Stimulated activated CD4-positive, alpha-beta T cell treated with anti-CD3 and anti-CD28 coated beads, Interleukin-12 subunit alpha, Interleukin-12 subunit beta, amount 100 ng/mL, for 48 hours (primary cell): ENCODE measurements around the gene COL9A3.
A peak's percentile ranks its signal among the peaks of the same experiment; 100 is the strongest.

Experiments
- DNase-seq, 3 donors: peaks; one replicate each; pipeline ENCODE4 v3.0.0-alpha.2; 2020; ENCODE audit warnings: low read depth in 2 of 3, low spot score in 1 of 3

COL9A3 gene

DNA sequence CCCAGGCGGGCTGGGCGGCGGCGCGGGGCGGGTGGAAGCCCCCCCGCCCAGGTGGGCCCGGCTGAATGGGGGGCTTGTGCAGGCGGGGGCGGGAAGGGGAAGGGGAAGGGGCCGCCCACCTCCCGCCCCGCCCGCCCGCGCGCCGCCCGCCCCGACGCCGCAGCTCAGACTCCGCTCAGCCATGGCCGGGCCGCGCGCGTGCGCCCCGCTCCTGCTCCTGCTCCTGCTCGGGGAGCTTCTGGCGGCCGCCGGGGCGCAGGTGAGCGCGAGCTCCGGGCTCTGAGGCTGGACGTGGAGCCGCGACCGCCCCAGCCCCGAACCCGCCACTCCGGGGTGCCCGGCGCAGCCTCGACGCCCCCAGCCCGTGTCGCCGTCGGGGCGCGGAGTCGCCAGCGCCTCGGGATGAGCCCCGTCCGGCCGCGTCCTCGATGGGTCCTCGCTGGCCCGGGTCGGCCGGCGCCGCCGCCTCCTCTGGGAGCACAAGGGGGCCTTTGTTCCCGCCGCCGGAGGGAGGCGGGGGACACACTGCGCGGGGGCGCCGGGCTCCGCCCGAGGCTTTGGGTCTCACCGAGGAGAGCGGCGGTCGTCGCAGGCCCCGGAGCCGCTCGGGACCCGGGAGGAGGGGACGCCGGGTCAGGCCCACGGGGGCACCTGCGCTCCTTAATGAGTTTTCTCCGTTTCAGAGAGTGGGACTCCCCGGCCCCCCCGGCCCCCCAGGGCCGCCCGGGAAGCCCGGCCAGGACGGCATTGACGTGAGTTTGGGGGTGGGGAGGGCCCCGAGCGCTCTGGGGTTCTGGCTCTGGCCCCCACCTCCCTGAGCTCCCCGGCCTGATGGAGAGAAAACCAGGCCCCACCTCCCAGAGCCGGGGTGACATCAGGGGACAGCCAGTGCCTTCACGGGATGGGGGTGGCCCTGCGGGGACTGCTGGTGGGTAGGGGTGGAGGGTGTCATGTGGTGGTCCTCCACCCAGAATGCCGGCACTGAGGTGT is at the start of gene COL9A3:
COL9A3 (plus strand) TSS at position 167 of the 990 bp plus-strand sequence; CDS start at position 182, 15 bp downstream.
- DNase-seq = no peak

DNA sequence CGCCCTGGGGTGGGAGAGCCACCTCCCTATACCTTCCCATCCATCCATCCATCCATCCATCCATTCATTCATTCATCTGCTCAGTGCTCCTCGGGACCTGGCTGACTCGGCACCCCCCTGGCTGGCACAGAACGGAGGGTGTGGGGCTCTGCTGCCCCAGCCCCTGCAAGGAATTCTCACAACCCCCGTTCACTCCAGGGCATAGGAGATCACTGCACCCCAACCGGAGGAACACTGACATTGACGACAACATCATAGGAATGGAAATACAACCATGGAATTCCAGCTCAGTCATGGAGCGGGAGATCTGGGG is 48.7 kb upstream of the COL9A3 start:
- DNase-seq = no peak

DNA sequence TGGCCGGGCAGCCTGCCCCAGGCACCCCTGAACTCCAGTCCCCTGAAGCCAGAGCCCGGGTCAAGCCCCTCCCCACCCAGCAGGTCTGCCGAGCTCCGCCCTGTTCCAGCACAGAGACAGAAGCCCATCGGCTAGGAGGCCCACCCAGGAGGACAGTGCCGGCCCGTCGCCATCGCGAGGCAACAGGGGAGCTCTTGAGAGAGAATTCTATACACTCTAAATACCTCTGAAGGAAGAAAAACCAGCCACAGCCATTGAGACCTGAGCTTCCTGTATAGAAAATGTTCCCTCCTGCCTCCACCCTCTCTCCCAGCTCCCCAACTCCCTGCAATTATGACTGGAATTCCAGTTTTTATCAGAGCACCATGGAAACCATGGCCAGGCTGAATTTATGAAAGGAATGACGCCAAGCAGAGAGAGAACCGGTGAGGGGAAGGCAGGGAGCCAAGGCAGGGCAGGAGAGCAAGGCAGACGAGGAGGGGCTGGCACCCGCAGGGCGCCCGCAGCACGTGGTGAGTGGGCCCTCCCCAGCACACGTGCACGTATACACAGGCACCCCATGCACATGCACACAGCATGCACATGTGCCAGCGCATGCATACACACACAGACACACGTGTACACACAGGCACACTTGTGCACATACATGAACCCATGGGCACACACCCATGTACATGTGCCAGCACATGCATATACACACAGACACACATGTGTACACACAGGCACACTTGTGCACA is 48.1 kb upstream of the COL9A3 start:
- DNase-seq = no peak

DNA sequence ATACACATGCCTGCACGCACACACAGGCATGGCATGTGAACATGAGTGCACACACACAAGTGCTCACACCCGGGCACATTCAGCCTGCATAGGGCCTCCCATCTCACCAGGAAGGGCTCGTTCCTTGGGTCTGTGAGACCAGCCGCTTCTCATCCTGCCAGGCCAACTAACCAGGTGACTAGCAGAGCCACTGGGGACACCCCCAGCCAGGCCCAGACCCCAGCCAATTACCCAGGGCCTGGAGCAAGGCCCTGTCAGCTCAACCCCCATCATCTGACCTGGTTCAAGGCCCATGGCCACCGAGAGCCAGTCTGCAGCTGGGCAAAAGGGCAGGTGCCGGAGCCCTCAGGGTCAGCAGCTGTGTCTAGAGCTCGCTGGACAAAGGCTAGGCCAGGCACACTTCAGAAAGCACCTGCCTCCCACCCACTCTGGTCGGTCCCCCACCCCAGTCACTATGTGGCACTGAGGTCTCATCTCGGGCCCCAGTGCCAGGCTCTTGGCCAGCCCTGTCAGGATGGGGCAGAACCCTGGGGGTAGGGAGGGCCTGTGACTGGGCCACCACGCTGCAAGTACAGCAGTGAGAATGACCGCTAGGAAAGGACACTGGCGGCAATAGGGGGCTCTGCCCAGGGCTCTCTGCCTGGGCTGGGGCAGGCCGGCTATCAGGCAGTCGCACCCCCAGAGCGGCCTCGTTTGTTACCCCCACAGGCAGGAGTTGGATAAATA is 47.3 kb upstream of the COL9A3 start:
- DNase-seq = no peak

DNA sequence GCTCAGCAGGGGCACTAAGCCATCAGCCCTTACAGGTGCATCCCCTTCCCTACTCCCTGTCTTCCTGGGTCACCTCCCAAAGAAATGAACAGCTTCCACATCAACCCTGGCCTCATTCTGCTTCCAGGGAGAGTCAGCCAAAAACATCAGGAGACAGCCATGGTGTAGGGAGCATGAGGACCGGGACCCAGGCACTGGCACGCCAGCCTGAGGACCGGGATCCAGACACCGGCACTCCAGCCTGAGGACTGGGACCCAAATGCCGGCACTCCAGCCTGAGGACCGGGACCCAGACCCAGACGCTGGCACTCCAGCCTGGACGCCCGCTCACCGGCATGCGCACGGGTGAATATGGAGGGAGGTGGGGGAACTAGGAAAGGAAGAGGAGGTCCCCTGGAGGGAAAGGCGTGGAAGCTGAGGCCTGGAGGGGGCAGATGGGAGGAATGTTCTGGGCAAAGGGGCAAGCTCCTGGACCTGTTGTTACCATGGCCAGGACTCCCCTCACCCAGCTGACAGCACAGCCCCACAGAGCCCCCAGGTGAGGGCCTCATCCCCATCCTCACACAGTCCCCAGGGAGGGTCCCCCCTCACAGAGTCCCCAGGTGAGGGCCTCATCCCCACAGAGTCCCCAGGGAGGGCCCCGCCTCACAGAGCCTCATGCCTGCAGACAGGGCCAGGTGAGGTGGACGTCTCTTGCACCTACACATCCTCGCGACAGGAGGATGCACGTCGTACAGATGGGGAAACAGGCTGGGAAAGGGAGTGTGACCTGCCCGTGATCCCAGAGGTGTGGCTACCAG is 46.5 kb upstream of the COL9A3 start:
- no peak for DNase-seq

DNA sequence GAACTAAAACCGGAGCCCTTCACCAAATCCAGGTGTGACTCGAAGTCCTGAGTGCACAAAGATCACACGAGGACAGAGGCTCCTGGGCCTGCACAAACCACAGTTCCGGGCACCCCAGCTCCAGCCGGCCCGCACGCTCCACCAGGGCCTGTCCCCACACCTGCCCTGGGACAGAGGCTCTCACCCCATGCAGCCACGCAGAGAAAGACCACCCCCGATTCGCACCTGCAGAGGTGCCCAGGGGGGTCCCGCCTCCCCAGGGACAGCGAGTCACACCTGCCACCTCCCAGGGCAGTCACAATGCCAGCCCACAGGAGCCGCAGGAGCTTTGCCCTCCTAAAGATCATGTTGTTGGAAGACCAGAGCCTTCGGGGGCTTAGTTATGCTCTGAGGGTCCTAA is 45.9 kb upstream of the COL9A3 start:
- DNase-seq = no peak

DNA sequence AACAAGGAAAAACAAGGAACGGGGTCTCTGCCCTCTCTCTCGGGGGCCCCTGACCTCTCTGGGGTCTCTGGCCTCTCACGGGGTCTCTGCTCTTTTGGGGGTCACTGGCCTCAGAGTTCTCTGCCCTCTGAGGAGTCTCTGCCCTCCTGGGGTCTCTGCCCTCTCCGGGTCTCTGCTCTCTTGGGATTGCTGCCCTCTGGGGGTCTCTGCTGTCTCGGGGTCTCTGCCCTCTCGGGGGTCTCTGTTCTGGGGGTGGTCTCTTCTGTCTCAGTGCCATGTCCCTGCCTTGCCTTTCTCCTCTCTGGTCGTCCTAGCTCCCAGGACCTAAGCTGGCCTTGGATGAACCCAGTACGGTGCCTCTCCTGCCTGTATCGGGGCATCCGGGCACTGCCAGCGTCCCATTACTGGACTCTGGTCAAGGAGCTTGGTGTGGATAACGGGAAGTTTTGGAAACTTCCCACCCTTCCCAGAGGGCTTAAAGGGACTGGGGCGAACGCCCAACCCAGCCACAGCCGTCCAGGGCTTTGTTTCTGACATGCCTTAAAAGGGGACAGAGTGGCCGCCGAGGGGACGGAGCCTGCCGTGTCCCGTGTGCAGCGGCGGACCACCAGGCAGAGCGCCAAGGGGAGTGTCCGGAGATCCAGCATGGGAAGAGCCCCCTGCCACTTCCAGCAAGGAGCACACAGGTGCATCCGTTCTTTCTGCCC is 45.3 kb upstream of the COL9A3 start:
- no peak for DNase-seq

DNA sequence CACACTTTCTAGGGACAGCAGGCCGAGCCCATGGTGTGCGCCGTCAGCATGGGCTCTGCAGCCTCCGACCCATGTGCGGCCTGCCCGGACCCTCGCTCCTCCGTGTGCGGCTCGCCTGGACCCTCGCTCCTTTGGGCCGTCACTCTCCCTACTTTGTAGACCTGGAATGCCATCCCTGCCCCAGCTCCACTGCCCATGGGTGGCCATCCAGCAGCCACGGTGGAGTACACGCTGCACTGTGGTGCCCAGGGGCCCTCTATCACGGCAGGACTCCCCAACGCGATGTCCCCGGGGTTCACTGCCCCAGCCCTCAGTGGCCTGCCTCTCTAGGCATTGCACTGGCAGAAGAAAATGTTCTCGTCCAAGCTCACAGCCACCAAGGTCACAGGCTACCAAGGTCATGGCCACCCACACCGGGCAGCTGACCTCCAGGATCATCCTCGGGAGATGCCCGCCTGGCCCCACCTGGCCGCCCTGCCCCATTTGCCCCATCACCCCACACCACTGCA is 44.7 kb upstream of the COL9A3 start:
- DNase-seq = no peak

DNA sequence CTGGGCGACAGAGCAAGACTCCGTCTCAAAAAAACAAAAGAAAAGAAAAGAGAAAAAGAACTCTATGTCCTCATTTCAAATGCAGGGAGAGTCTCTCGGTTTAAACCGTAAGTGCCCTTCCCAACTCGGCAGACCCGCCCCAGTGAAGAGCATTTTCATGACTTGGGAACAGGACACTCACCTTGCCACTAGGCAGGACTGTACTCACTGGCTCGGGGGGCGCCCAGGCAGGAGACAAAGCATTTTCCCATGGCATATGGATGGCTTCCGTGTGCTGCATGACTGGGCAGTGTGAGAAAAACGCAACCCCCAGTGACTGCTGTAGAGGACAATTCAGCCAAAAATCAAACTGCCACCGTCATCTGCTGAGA is 44.2 kb upstream of the COL9A3 start:
- DNase-seq = no peak

DNA sequence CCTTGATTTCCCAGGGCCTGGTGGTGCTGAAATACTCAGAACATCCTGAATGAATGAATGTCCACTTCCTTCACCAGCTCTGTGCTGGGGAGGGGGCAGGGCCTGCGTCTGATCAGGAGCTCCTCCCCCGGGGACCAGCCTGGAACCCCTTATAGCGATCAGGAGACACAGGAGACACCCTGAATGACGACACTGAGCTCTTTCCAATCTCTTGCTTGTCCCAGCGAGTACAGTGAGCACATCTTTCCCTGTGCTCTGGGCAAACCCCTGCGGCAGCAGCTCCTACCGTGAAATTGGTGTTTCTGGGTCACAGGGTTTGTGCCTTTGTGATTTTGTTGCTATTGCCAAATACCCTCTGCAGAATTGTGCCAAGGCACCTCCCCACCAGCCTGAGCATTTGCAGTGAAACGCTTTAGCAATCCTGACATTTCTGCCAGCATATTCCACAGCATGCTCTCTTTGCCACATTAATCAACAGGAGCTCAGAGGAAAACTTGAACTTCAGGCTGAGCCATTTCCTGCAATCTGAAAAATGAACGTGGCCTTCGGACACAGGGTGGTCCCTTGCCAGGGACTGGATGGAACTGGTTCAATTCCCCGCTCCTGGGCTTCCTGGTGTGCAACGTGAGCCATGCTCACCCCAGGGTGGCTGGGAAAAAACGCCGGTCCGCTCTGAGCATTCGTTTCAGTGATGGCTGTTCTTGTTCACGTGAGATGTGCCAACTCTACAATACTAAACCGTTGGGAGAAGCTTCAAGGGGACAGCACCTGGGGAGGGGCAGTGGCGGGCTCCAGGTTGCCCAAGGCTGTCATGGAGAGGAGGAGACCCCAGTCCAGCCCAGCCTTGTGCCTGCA is 43.6 kb upstream of the COL9A3 start:
- DNase-seq = no peak

DNA sequence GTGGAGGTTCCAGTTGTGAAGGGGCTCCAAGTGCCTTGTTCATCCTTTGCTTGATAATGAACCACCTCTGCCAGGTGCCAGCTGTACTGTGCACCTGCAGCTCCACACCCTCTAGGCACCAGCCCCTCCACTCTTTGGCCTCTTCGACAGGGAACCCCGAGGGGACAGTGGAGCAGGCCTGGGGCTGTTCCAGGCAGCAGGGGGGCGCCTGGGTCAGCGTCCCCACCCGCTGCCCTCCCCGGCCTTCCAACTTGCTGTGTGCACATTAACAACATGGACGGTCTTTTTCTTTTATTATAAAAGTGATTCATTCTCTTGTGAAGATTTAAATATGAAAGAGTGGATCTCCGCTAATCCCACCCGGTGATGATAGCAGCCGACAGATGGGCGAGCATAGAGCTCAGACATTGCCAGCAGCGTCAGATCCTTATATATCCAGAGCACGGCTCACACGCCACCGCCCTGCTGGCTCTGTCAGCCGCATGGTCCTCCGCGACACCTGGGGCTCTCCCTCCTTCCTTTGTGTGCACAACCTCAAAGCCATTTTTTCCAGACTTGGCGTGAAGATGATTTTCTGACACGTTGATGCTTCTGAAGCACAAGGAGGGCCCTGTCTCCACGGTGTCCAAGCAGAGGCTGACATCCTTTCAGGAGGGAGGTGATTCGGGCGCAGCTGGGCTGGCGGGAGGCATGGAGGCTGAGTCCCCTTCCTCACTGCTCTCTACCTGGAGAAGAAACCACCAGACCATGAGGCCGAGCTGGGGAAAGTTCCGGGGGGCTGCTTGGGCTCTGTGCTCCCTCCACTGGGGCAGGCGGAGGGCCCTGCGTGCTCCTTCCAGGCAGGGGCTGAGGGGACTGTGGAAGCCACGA is 42.8 kb upstream of the COL9A3 start:
- DNase-seq = no peak

DNA sequence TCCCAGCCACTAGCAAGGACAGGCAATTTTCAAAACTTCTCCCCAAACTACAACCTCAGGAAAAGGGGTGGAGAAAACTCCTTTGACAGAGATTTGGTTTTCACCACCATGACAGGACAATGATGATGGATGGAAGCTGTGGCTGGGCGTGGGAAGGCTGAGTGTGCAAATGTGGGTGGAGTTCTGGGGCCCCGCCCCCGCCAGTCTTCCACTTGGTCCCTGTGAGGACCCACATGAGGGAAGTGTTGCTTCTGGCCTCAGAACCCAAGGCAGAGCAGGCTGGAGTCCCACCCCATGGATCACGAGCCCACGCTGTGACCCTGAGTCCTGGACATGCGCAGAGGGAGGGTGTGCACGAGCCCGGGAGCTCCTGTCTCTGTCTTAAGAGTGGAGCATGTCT is 42.1 kb upstream of the COL9A3 start:
- no peak for DNase-seq

DNA sequence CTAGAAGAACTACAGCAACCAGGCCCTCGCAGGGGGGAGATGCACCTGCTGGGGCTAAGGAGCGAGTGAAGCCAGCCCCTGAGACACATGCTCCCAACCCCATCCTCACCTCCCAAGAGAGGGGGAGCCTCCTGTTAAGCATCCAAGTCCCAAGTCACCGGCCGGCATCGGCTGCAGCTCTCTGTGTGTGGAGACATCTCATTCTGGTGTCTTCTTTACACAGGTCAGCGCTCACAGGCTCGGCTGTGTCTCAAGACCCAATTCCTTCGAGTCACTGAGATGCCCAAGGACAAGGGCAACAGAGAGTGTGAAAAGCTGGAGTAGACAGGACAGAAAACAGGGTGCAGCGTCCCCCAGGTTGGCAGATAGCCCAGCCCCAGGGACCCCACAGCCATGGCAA is 41.6 kb upstream of the COL9A3 start:
- no peak for DNase-seq

DNA sequence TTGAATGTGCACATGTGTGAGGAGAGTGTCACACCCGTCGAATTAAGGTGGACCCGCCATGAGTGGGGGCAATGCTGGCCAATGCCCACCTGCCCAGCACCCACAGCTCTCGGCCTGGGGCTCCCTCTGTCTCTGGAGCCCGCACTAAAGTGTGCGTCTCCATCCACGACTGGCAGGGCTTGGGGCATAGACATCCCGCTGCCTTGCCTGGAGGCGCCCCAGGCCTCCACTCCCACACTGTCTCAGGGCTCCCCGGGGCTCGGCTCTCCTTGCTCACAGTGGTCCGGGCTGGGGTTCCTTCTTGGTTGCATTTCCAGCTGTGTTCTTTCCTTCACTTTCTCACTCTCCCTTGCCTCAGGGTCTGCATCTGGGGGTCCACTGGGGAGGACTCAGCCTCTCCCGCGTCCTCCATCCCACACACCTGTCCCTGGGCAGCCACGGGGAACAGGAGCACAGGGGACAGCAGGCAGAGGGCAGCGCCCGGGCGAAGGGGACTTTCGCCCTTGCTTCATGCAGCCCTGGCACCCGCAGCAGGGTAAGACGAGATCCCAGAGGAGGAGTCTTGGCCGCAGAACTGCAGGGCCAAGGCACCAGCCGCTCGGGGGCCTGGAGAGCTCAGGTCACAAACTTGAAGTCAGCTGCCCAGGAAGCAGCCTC is 40.7 kb upstream of the COL9A3 start:
- no peak for DNase-seq

DNA sequence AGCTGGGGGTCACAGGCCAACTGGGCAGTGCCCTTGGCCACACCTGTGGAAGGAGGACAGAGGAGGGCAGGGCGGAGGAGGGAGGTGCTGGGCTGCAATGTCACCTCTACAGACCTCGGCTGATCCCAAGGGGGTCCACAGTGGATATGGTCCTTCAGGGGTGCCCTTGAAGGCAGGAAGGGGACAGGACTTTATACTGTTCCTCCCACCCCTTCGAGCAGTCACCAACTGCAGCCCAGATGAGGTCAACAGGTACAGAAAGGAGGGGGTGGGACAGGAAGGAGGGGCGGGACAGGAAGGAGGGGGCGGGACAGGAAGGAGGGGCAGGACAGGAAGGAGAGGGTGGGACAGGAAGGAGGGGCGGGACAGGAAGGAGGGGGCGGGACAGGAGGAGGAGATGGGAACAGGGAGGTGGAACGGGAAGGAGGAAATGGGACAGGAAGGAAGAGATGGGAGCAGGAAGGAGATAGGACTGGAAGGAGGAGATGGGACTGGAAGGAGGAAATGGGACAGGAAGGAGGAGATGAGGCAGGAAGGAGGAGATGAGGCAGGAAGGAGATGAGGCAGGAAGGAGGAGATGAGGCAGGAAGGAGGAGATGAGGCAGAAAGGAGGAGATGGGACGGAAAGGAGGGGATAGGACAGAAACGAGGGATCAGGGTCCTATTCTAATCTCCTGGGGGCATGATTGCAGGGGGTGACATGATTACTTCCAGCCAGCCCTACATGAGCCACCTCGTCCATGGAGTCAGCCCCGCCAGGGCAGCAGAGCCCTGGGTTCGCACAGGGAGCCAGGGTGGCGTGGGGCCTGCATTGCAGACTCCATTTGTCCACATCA is 39.9 kb upstream of the COL9A3 start:
- DNase-seq = peak; percentile 40 to 47 (median 45)

DNA sequence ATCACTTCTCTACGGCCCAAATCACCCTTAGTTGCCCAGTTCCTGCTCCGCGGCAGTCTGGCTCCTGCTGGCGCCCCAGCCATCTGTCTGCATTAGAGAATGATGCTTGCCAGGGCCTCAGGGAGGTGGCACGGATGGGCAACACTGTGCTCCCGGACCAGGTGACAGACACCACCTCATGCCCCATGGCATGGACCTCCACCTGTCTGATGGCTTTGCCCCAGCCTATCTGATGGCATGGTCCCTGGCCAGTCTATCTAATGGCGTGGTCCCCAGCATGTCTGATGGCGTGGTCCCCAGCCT is 39.4 kb upstream of the COL9A3 start:
- no peak for DNase-seq

DNA sequence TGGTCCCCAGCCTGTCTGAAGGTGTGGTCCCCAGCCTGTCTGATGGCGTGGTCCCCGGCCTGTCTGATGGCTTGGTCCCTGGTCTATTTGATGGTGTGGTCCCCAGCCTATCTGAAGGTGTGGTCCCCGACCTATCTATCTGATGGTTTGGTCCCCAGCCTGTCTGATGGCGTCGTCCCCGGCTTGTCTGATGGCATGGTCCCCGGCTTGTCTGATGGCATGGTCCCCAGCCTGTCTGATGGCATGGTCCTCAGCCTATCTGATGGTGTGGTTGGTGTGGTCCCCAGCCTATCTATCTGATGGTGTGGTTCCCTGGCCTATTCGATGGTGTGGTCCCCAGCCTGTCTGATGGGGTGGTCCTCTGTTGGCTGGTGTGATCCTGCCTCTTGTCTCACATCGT is 38.8 kb upstream of the COL9A3 start:
- no peak for DNase-seq
